ENCODE data around the gene DPRX. TPM values are rescaled to one million over a fixed set of nuclear protein-coding genes. Genes with fewer than 3 reads are reported as not detected.

The DPRX gene
- total RNA-seq, 4 donors from 2014 or later, result not detected

DNA sequence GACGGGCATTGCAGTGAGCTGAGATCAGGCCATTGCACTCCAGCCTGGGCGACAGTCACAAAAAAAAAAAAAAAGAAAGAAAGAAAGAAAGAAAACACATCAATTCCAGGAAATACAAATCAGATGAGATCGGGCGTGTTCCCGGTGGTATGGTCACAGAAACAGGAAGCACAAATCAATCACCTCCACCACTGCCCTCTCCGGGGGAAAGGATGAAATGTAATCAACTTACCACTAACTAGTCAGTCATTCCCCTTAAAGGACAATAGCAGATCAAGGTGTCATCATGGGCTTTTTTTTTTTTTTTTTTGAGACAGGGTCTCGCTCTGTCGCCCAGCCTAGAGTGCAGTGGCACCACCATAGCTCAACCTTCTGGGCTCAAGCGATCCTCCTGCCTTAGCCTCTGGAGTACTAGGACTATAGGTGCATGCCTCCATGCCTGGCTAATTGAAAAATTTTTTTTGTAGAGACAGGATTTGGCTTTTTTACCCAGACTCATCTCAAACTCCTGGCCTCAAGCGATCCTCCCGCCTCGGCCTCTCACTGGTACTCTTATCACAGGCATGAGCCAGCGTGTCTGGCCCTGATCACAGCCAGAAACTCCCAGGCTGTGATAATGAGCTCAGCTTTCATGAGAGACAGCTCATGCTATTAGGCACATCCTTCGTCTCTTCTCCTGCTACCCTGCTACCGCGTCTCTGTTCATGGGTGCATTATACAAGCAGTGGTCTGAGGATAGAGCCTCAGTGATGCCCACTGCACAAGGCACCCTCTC lies 6.8 kb upstream of the DPRX start:
- no peak for ATAC-seq (ENCODE audit: low FRiP score)
- no peak for DNase-seq (ENCODE audit: low spot score)
- no peak for TF ChIP-seq CTCF (IDR thresholded peaks at IDR 0.05)

DNA sequence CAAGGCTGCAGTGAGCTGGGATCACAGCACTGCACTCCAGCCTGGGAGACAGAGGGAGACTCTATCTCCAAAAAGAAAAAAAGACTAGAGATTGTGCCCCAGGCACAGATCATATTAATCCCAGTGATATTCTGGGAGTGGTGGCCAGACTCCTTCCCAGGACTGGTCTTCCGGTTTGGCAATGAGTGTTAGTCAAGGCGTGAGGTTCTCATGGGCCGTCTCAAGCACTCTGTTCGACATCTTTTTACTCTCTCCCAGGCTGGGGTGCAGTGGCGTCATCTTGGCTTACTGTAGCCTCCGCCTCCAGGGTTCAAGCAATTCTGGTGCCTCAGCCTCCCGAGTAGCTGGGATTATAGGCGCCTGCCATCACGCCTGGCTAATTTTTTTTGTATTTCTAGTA lies 5.3 kb upstream of the DPRX start:
- DNase-seq (ENCODE audit: low spot score) (no peak), ATAC-seq (ENCODE audit: low FRiP score) (no peak)
- no peak for TF ChIP-seq CTCF (IDR thresholded peaks at IDR 0.05)

DNA sequence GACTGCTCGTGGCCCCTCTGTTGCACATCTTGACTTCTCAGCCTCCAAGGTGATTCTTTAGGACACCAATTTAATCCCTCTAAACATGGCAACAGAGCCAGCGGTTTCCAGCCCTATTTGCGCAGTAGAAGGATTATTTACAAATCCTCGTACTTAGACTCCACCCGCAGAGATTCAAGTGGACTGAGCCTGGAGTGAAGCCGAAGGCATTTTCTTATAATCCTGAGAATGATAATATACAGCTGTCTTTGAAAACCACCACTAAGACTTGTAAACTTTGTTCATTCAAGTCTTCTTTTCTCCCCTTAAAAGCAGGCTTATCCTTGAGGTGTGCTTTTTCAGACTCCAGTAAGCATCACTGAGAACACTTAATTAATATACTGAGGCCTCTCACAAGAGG lies 4.8 kb upstream of the DPRX start:
- DNase-seq (ENCODE audit: low spot score) (no peak), ATAC-seq (ENCODE audit: low FRiP score) (no peak)
- TF ChIP-seq CTCF (IDR thresholded peaks at IDR 0.05), result no peak

GRCh38 chr19:53634768-53635167 lies 3.0 kb downstream of the DPRX start:
- ATAC-seq (ENCODE audit: low FRiP score) (no peak), DNase-seq (ENCODE audit: low spot score) (no peak)
- no peak for TF ChIP-seq CTCF (IDR thresholded peaks at IDR 0.05)

GRCh38 chr19:53639471-53639870 lies 7.7 kb downstream of the DPRX start:
- ATAC-seq (ENCODE audit: low FRiP score), result no peak
- no peak for TF ChIP-seq CTCF (IDR thresholded peaks at IDR 0.05)
- no peak for DNase-seq (ENCODE audit: low spot score)

DNA sequence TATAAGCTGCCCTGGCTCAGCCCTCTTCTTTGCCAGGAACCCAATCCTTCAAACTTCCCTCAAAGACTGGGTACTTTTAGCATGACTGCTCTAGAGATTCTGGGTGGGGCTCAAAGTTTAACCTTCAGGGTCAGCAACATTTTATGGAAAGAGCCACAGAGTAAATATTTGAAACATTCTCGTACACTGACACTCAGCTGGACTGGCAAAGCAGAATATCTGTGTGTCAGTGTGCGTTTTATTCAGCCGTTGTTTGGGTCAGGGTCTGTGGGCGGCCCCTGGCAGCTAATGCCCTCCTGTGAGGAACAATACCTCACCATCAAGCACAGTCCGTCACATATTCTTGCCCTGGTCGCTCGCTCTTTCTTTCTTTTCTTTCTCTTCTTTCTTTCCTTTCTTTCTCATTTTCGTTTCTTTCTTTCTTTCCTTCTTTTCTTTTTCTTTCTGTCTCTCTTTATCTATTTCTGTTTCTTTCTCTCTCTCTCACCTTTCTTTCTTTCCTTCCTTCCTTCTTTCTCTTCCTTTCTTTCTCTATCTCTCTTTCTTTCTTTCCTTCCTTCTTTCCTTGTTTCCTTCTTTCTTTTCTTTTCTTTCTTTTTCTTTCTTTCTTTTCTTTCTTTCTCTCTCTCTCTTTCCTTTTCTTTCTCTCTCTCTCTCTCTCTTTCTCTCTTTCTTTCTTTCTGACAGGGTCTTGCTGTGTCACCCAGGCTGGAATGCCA lies 10.7 kb downstream of the DPRX start:
- no peak for TF ChIP-seq CTCF (IDR thresholded peaks at IDR 0.05)
- ATAC-seq (ENCODE audit: low FRiP score) (no peak), DNase-seq (ENCODE audit: low spot score) (no peak)

Data from omental fat pad (tissue), 4 donors.